HCT116 (cell line): ENCODE results near the gene CACNA1A. TPM values are rescaled to one million over a fixed set of nuclear protein-coding genes. Genes with fewer than 3 reads are reported as not detected.

Experiments
- ATAC-seq: fragments of 200-7000 bp; cut with Tn5 transposase; 2 replicates; pipeline ENCODE4 v1.9.1; 2020; ENCODE audit warnings: mild to moderate bottlenecking, moderate library complexity
- BruUV-seq: library from RNA; stranded (reverse); fragments of 400-500 nt; replicated peaks from 2 replicates; lab custom pipeline; 2021; lab: Mats Ljungman, UMichigan
- CTCF ChIA-PET: fragments of 300-600 bp; sonication (Branson Sonifier 250); formaldehyde crosslinking; loops from one replicate; lab custom pipeline; 2021; ENCODE audit warnings: antibody characterized with exemption; lab: Charles Lee
- POLR2A ChIA-PET: fragments of 300-600, 350-600 bp; sonication (Branson Sonifier 250); formaldehyde crosslinking; loops from one replicate; lab custom pipeline; 2021; ENCODE audit warnings: antibody characterized with exemption; lab: Charles Lee
- RAD21 ChIA-PET, 2 experiments: fragments of 300-600 bp; sonication (Branson Sonifier 250); formaldehyde crosslinking; loops; one replicate each; lab custom pipeline; 2023; ENCODE audit warnings: low total read pairs in 2 of 2; ENCODE audit not compliant: uncharacterized antibody in 2 of 2, unreplicated experiment in 2 of 2, low non-redundant PET in 1 of 2; lab: Charles Lee
- DNase-seq: peaks from one replicate; pipeline ENCODE4 v3.0.0-alpha.2; 2010; ENCODE audit warnings: low read depth, low spot score
- H2AFZ ChIP-seq: fragments of 200-600 bp; shearing (Covaris generic), sonication (generic); 2 replicates; pipeline ENCODE4 v1.6.1; 2017; ENCODE audit warnings: low read depth, mixed run types, mixed read lengths, antibody characterized with exemption, low read length; ENCODE audit not compliant: poor library complexity, severe bottlenecking
- H3K27ac ChIP-seq: 2 replicates; pipeline ENCODE4 v1.5.1; 2012; ENCODE audit warnings: low read depth, low read length
- H3K27me3 ChIP-seq: fragments of 200-600 bp; sonication (generic); 2 replicates; pipeline ENCODE4 v1.6.1; 2016; ENCODE audit warnings: mixed run types, low read length, mixed read lengths; ENCODE audit not compliant: insufficient read depth
- H3K36me3 ChIP-seq, 2 experiments: fragments of 200-500 bp in 1 of 2; fragments of 200-600 bp in 1 of 2; sonication (Bioruptor generic) in 1 of 2; sonication (generic) in 1 of 2; 2 replicates each; pipeline versions ENCODE4 v1.5.1 to v1.6.1; 2014 to 2016; ENCODE audit warnings: low read length in 2 of 2, inconsistent platforms in 1 of 2, mixed read lengths in 1 of 2, mixed run types in 1 of 2; ENCODE audit not compliant: insufficient read depth in 2 of 2, control insufficient read depth in 1 of 2
- H3K4me1 ChIP-seq, 2 experiments: fragments of 200-600 bp in 1 of 2; sonication (generic) in 1 of 2; 2 replicates each; pipeline versions ENCODE4 v1.5.1 to v1.6.1; 2012 to 2017; ENCODE audit warnings: low read length in 2 of 2, inconsistent platforms in 1 of 2, mild to moderate bottlenecking in 1 of 2, mixed read lengths in 1 of 2, mixed run types in 1 of 2, moderate library complexity in 1 of 2; ENCODE audit not compliant: insufficient read depth in 2 of 2, control insufficient read depth in 1 of 2
- H3K4me2 ChIP-seq: fragments of 200-600 bp; sonication (generic); 2 replicates; pipeline ENCODE4 v1.6.1; 2017; ENCODE audit warnings: mixed run types, low read length, mixed read lengths
- H3K4me3 ChIP-seq, 2 experiments: fragments of 200-600 bp in 1 of 2; sonication (generic) in 1 of 2; replicated peaks in 1 of 2; 2 replicates each; pipeline ENCODE4 v1.5.1; 2011 to 2016; ENCODE audit warnings: low read length in 2 of 2, control low read depth in 1 of 2, low read depth in 1 of 2, mild to moderate bottlenecking in 1 of 2, mixed read lengths in 1 of 2, mixed run types in 1 of 2
- H3K79me2 ChIP-seq: fragments of 200-600 bp; sonication (generic); 2 replicates; pipeline ENCODE4 v1.6.1; 2017; ENCODE audit warnings: mild to moderate bottlenecking, mixed run types, low read length, moderate library complexity, mixed read lengths; ENCODE audit not compliant: insufficient read depth
- H3K9ac ChIP-seq: fragments of 200-600 bp; sonication (generic); 2 replicates; pipeline ENCODE4 v1.6.1; 2016; ENCODE audit warnings: low read length, mixed read lengths
- H3K9me2 ChIP-seq: fragments of 200-600 bp; sonication (generic), shearing (Covaris generic); 2 replicates; pipeline ENCODE4 v1.6.1; 2017; ENCODE audit warnings: mixed run types, mild to moderate bottlenecking, moderate library complexity; ENCODE audit not compliant: insufficient read depth
- H3K9me3 ChIP-seq, 2 experiments: fragments of 200-500 bp in 1 of 2; fragments of 200-600 bp in 1 of 2; sonication (Bioruptor generic) in 1 of 2; sonication (generic) in 1 of 2; 2 replicates each; pipeline ENCODE4 v1.6.1; 2014 to 2017; ENCODE audit warnings: low read length in 2 of 2, mixed read lengths in 2 of 2, inconsistent platforms in 1 of 2, low read depth in 1 of 2, mild to moderate bottlenecking in 1 of 2, mixed run types in 1 of 2, moderate library complexity in 1 of 2; ENCODE audit not compliant: control insufficient read depth in 1 of 2, insufficient read depth in 1 of 2
- H4K20me1 ChIP-seq: fragments of 200-600 bp; sonication (generic), shearing (Covaris generic); 2 replicates; pipeline ENCODE4 v1.6.1; 2017; ENCODE audit warnings: mixed run types, mild to moderate bottlenecking, moderate library complexity; ENCODE audit not compliant: insufficient read depth
- CBX3 ChIP-seq: IDR thresholded peaks from 2 replicates; pipeline ENCODE4 v1.6.1; 2012; ENCODE audit warnings: low read depth
- CTCF ChIP-seq, 3 experiments: fragments of 200-600 bp in 1 of 3; sonication (generic) in 1 of 3; IDR thresholded peaks in 2 of 3; conservative IDR thresholded peaks in 1 of 3; 2 replicates each; pipeline ENCODE4 v1.5.1; 2012 to 2017; ENCODE audit warnings: low read depth in 2 of 3, low read length in 2 of 3, antibody characterized with exemption in 1 of 3, borderline replicate concordance in 1 of 3, control low read depth in 1 of 3, mild to moderate bottlenecking in 1 of 3, mixed read lengths in 1 of 3, mixed run types in 1 of 3, moderate library complexity in 1 of 3; ENCODE audit not compliant: insufficient read depth in 1 of 3
- ELF1 ChIP-seq: IDR thresholded peaks from 2 replicates; pipeline ENCODE4 v1.6.1; 2012; ENCODE audit warnings: low read depth, borderline replicate concordance
- EZH2phosphoT487 ChIP-seq: fragments of 200-600 bp; IDR thresholded peaks from 2 replicates; pipeline ENCODE4 v1.6.1; 2018; ENCODE audit warnings: antibody characterized with exemption, borderline replicate concordance
- FOSL1 ChIP-seq: IDR thresholded peaks from 2 replicates; pipeline ENCODE4 v1.6.1; 2012; ENCODE audit warnings: low read depth
- MAX ChIP-seq: IDR thresholded peaks from 2 replicates; pipeline ENCODE4 v1.6.1; 2012
- POLR2A ChIP-seq: IDR thresholded peaks from 2 replicates; pipeline ENCODE4 v1.7.0; 2011; ENCODE audit warnings: borderline replicate concordance; ENCODE audit not compliant: insufficient read depth, insufficient read length; ENCODE audit errors: extremely low read depth
- RAD21 ChIP-seq: IDR thresholded peaks from 2 replicates; pipeline ENCODE4 v1.6.1; 2012; ENCODE audit warnings: low read depth, mild to moderate bottlenecking
- SP1 ChIP-seq: IDR thresholded peaks from 2 replicates; pipeline ENCODE4 v1.6.1; 2012; ENCODE audit warnings: low read depth
- intact Hi-C: fragments of 100-400 bp; cut with micrococcal nuclease; formaldehyde crosslinking; loops from 2 replicates; pipeline ENCODE4 v1.10.0; 2022
- total RNA-seq: library from RNA; stranded (reverse); gene quantifications from one replicate; pipeline ENCODE4 v1.2.1, GENCODE V29; 2021; ENCODE audit not compliant: unreplicated experiment
- TF ChIP-seq, protein P1 (sequence below): IDR thresholded peaks from 2 replicates; pipeline ENCODE4 v1.6.1; 2011; ENCODE audit warnings: mild to moderate bottlenecking, low read length, moderate library complexity; ENCODE audit not compliant: insufficient replicate concordance; ENCODE audit errors: extremely low read depth
- TF ChIP-seq, protein P2 (sequence below): IDR thresholded peaks from 2 replicates; pipeline ENCODE4 v1.6.1; 2012; ENCODE audit warnings: low read depth

CACNA1A gene
- total RNA-seq, 1 experiment from 2014 or later: 7.5 TPM

- no peak for DNase-seq
- no peak for TF ChIP-seq RAD21
- no peak for TF ChIP-seq EZH2phosphoT487
- no peak for TF ChIP-seq MAX
- TF ChIP-seq, protein P1, sequence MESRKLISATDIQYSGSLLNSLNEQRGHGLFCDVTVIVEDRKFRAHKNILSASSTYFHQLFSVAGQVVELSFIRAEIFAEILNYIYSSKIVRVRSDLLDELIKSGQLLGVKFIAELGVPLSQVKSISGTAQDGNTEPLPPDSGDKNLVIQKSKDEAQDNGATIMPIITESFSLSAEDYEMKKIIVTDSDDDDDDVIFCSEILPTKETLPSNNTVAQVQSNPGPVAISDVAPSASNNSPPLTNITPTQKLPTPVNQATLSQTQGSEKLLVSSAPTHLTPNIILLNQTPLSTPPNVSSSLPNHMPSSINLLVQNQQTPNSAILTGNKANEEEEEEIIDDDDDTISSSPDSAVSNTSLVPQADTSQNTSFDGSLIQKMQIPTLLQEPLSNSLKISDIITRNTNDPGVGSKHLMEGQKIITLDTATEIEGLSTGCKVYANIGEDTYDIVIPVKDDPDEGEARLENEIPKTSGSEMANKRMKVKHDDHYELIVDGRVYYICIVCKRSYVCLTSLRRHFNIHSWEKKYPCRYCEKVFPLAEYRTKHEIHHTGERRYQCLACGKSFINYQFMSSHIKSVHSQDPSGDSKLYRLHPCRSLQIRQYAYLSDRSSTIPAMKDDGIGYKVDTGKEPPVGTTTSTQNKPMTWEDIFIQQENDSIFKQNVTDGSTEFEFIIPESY: no peak
- no peak for TF ChIP-seq CBX3
- TF ChIP-seq FOSL1: no peak
- no peak for TF ChIP-seq POLR2A
- no peak for TF ChIP-seq CTCF (IDR thresholded peaks at IDR 0.05 in 2 of 3, conservative IDR thresholded peaks at IDR 0.05 in 1 of 3; ENCODE audit: borderline replicate concordance in 1 of 3, insufficient read depth in 1 of 3, low read depth in 2 of 3, low read length in 2 of 3)
- TF ChIP-seq SP1: no peak
- TF ChIP-seq, protein P2, sequence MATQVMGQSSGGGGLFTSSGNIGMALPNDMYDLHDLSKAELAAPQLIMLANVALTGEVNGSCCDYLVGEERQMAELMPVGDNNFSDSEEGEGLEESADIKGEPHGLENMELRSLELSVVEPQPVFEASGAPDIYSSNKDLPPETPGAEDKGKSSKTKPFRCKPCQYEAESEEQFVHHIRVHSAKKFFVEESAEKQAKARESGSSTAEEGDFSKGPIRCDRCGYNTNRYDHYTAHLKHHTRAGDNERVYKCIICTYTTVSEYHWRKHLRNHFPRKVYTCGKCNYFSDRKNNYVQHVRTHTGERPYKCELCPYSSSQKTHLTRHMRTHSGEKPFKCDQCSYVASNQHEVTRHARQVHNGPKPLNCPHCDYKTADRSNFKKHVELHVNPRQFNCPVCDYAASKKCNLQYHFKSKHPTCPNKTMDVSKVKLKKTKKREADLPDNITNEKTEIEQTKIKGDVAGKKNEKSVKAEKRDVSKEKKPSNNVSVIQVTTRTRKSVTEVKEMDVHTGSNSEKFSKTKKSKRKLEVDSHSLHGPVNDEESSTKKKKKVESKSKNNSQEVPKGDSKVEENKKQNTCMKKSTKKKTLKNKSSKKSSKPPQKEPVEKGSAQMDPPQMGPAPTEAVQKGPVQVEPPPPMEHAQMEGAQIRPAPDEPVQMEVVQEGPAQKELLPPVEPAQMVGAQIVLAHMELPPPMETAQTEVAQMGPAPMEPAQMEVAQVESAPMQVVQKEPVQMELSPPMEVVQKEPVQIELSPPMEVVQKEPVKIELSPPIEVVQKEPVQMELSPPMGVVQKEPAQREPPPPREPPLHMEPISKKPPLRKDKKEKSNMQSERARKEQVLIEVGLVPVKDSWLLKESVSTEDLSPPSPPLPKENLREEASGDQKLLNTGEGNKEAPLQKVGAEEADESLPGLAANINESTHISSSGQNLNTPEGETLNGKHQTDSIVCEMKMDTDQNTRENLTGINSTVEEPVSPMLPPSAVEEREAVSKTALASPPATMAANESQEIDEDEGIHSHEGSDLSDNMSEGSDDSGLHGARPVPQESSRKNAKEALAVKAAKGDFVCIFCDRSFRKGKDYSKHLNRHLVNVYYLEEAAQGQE: no peak
- no peak for TF ChIP-seq ELF1
- BruUV-seq: no TSS peak
- Histone ChIP-seq H3K4me2 (no peak overlapping the region), H3K9me3 (no peaks in the 10 kb centered on the region), H3K4me1 (peaks cover 0 to 6% of the 10 kb centered on the region in 2 experiments; a peak in 1 of 4 replicates), H3K27ac (no peak overlapping the region), H3K36me3 (no peaks in the 10 kb centered on the region), H3K9ac (no peak overlapping the region), H3K27me3 (no peaks in the 10 kb centered on the region), H4K20me1 (no peaks in the 10 kb centered on the region), H3K79me2 (no peaks in the 10 kb centered on the region), H3K4me3 (no peak overlapping the region), H2AFZ (no peak overlapping the region), H3K9me2 (no peaks in the 10 kb centered on the region)
- ATAC-seq: no peak; the same call in 1 of the 2 replicates
- ChIA-PET RAD21 (no interaction called here), CTCF (no interaction called here), POLR2A (no interaction called here)
- intact Hi-C loops: no loop called here
Observed at GRCh38 chr19:13299838-13300237, 206.4 kb downstream of the CACNA1A start.
